ENCODE measurements around the gene TFR2. TPM values are rescaled to one million over a fixed set of nuclear protein-coding genes. Genes with fewer than 3 reads are reported as not detected.

The TFR2 gene
- total RNA-seq, 1 donor: under 0.01 TPM

- Histone ChIP-seq H3K4me3 (ENCODE audit: insufficient read depth, low read length) (no peak overlapping the region), H2AFZ (ENCODE audit: low read length) (no peak overlapping the region), H3K9me3 (ENCODE audit: low read depth, low read length) (no peaks in the 10 kb centered on the region), H3K27me3 (ENCODE audit: insufficient read depth, low read length) (no peaks in the 10 kb centered on the region), H4K20me1 (ENCODE audit: insufficient read depth, low read length) (peaks cover 9% of the 10 kb centered on the region), H3K4me2 (ENCODE audit: insufficient read depth, low read length) (no peak overlapping the region), H3K4me1 (ENCODE audit: insufficient read depth, low read length) (no peaks in the 10 kb centered on the region), H3K27ac (ENCODE audit: low read depth, low read length) (no peak overlapping the region), H3K79me2 (ENCODE audit: insufficient read depth, low read length) (peaks cover 7% of the 10 kb centered on the region), H3K36me3 (ENCODE audit: insufficient read depth, low read length) (peaks cover 42% of the 10 kb centered on the region)
- DNase-seq (ENCODE audit: insufficient read length, low spot score, missing footprints): peak; percentile 61
- TF ChIP-seq, protein P1, sequence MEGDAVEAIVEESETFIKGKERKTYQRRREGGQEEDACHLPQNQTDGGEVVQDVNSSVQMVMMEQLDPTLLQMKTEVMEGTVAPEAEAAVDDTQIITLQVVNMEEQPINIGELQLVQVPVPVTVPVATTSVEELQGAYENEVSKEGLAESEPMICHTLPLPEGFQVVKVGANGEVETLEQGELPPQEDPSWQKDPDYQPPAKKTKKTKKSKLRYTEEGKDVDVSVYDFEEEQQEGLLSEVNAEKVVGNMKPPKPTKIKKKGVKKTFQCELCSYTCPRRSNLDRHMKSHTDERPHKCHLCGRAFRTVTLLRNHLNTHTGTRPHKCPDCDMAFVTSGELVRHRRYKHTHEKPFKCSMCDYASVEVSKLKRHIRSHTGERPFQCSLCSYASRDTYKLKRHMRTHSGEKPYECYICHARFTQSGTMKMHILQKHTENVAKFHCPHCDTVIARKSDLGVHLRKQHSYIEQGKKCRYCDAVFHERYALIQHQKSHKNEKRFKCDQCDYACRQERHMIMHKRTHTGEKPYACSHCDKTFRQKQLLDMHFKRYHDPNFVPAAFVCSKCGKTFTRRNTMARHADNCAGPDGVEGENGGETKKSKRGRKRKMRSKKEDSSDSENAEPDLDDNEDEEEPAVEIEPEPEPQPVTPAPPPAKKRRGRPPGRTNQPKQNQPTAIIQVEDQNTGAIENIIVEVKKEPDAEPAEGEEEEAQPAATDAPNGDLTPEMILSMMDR (IDR thresholded peaks at IDR 0.05; ENCODE audit: extremely low read depth, low read depth, low read length): no peak
Measured at GRCh38 chr7:100576384-100576993, 64.9 kb downstream of the TFR2 start.

- H3K36me3 ChIP-seq (ENCODE audit: insufficient read depth, low read length): peaks cover 36% of the 10 kb centered on the region
- no peaks in the 10 kb centered on the region for H3K9me3 ChIP-seq (ENCODE audit: low read depth, low read length)
- TF ChIP-seq, protein P1 (IDR thresholded peaks at IDR 0.05; ENCODE audit: extremely low read depth, low read depth, low read length): no peak
- H4K20me1 ChIP-seq (ENCODE audit: insufficient read depth, low read length): peaks cover 11% of the 10 kb centered on the region
- H2AFZ ChIP-seq (ENCODE audit: low read length): no peak overlapping the region
- H3K4me3 ChIP-seq (ENCODE audit: insufficient read depth, low read length): no peak overlapping the region
- peaks cover 4% of the 10 kb centered on the region for H3K79me2 ChIP-seq (ENCODE audit: insufficient read depth, low read length)
- peak; percentile 23 for DNase-seq (ENCODE audit: insufficient read length, low spot score, missing footprints)
- H3K27me3 ChIP-seq (ENCODE audit: insufficient read depth, low read length): peaks cover under 1% of the 10 kb centered on the region
- no peak overlapping the region for H3K27ac ChIP-seq (ENCODE audit: low read depth, low read length)
- no peak overlapping the region for H3K4me2 ChIP-seq (ENCODE audit: insufficient read depth, low read length)
- no peaks in the 10 kb centered on the region for H3K4me1 ChIP-seq (ENCODE audit: insufficient read depth, low read length)
Measured at GRCh38 chr7:100575746-100576383, 65.5 kb downstream of the TFR2 start.

- Histone ChIP-seq H2AFZ (ENCODE audit: low read length) (no peak overlapping the region), H3K4me3 (ENCODE audit: insufficient read depth, low read length) (no peak overlapping the region), H3K4me1 (ENCODE audit: insufficient read depth, low read length) (no peaks in the 10 kb centered on the region), H4K20me1 (ENCODE audit: insufficient read depth, low read length) (peaks cover 11% of the 10 kb centered on the region), H3K36me3 (ENCODE audit: insufficient read depth, low read length) (peaks cover 29% of the 10 kb centered on the region), H3K9me3 (ENCODE audit: low read depth, low read length) (no peaks in the 10 kb centered on the region), H3K4me2 (ENCODE audit: insufficient read depth, low read length) (no peak overlapping the region), H3K27me3 (ENCODE audit: insufficient read depth, low read length) (peaks cover 2% of the 10 kb centered on the region), H3K79me2 (ENCODE audit: insufficient read depth, low read length) (no peaks in the 10 kb centered on the region), H3K27ac (ENCODE audit: low read depth, low read length) (no peak overlapping the region)
- DNase-seq (ENCODE audit: insufficient read length, low spot score, missing footprints): peak; percentile 58
- TF ChIP-seq, protein P1 (IDR thresholded peaks at IDR 0.05; ENCODE audit: extremely low read depth, low read depth, low read length): no peak
Measured at GRCh38 chr7:100575206-100575631, 66.1 kb downstream of the TFR2 start.
